Liver (tissue), 9 donors: Measurements from ENCODE around the gene OSBPL10. TPM values are rescaled to one million over a fixed set of nuclear protein-coding genes. Genes with fewer than 3 reads are reported as not detected.

ENCODE experiments used
- DNase-seq: peaks from one replicate; pipeline ENCODE4 v3.0.0-alpha.2; 2017; ENCODE audit warnings: low spot score
- H3K27ac ChIP-seq, 2 donors: one replicate each; pipeline ENCODE4 v1.7.0; 2013; ENCODE audit warnings: inconsistent platforms in 2 of 2, low read length in 2 of 2, control low read depth in 1 of 2, low read depth in 1 of 2, mild to moderate bottlenecking in 1 of 2
- H3K27me3 ChIP-seq, 4 donors: one replicate each; pipeline versions ENCODE4 v1.6.1 to v1.7.0; 2013; ENCODE audit warnings: low read length in 3 of 4, inconsistent platforms in 1 of 4, mild to moderate bottlenecking in 1 of 4, moderate library complexity in 1 of 4; ENCODE audit not compliant: control insufficient read depth in 4 of 4, insufficient read depth in 4 of 4
- H3K36me3 ChIP-seq, 4 donors: one replicate each; pipeline versions ENCODE4 v1.6.1 to v1.7.0; 2013; ENCODE audit warnings: low read length in 3 of 4, mild to moderate bottlenecking in 3 of 4, low read depth in 1 of 4, moderate library complexity in 1 of 4; ENCODE audit not compliant: control insufficient read depth in 4 of 4, insufficient read depth in 3 of 4
- H3K4me1 ChIP-seq, 4 donors: one replicate each; pipeline versions ENCODE4 v1.6.1 to v1.7.0; 2013; ENCODE audit warnings: low read length in 3 of 4, mild to moderate bottlenecking in 3 of 4, moderate library complexity in 1 of 4; ENCODE audit not compliant: control insufficient read depth in 4 of 4, insufficient read depth in 4 of 4
- H3K4me3 ChIP-seq, 3 donors: one replicate each; pipeline versions ENCODE4 v1.6.1 to v1.7.0; 2013; ENCODE audit warnings: low read length in 3 of 3, control low read depth in 1 of 3, low read depth in 1 of 3, mild to moderate bottlenecking in 1 of 3
- H3K9ac ChIP-seq, 2 donors: one replicate each; pipeline ENCODE4 v1.7.0; 2013; ENCODE audit warnings: low read length in 2 of 2, mild to moderate bottlenecking in 2 of 2, moderate library complexity in 2 of 2, control low read depth in 1 of 2, low read depth in 1 of 2
- H3K9me3 ChIP-seq, 4 donors: one replicate each; pipeline versions ENCODE4 v1.6.1 to v1.7.0; 2013; ENCODE audit warnings: low read length in 3 of 4; ENCODE audit not compliant: control insufficient read depth in 4 of 4
- ATF3 ChIP-seq: IDR thresholded peaks from 2 replicates; pipeline ENCODE4 v1.6.1; 2016; ENCODE audit warnings: antibody characterized with exemption
- CTCF ChIP-seq: fragments of 150-350 bp; IDR thresholded peaks from 2 replicates; pipeline ENCODE4 v1.5.1; 2017; ENCODE audit warnings: improper control_type of control experiment, low read depth, low read length; ENCODE audit not compliant: missing input control
- EGR1 ChIP-seq, 2 donors: IDR thresholded peaks; 2 replicates each; pipeline ENCODE4 v1.6.1; 2016 to 2018; ENCODE audit warnings: antibody characterized with exemption in 2 of 2, low read depth in 2 of 2
- FOXA1 ChIP-seq: IDR thresholded peaks from 2 replicates; pipeline ENCODE4 v1.6.1; 2016; ENCODE audit warnings: antibody characterized with exemption
- FOXA2 ChIP-seq: IDR thresholded peaks from 2 replicates; pipeline ENCODE4 v1.6.1; 2016; ENCODE audit warnings: antibody characterized with exemption
- GABPA ChIP-seq, 2 donors: IDR thresholded peaks in 1 of 2; conservative IDR thresholded peaks in 1 of 2; 2 replicates each; pipeline ENCODE4 v1.6.1; 2016; ENCODE audit warnings: antibody characterized with exemption in 2 of 2, mild to moderate bottlenecking in 1 of 2, moderate library complexity in 1 of 2
- HNF4A ChIP-seq, 2 donors: conservative IDR thresholded peaks; 2 replicates each; pipeline ENCODE4 v1.6.1; 2016; ENCODE audit warnings: antibody characterized with exemption in 2 of 2, mild to moderate bottlenecking in 2 of 2
- HNF4G ChIP-seq: IDR thresholded peaks from 2 replicates; pipeline ENCODE4 v1.6.1; 2016; ENCODE audit warnings: antibody characterized with exemption
- JUND ChIP-seq, 2 donors: IDR thresholded peaks; 2 replicates each; pipeline ENCODE4 v1.6.1; 2016; ENCODE audit warnings: antibody characterized with exemption in 2 of 2
- MAX ChIP-seq: IDR thresholded peaks from 2 replicates; pipeline ENCODE4 v1.6.1; 2016; ENCODE audit warnings: antibody characterized with exemption
- NR2F2 ChIP-seq: IDR thresholded peaks from 2 replicates; pipeline ENCODE4 v1.6.1; 2016; ENCODE audit warnings: antibody characterized with exemption
- RAD21 ChIP-seq, 2 donors: IDR thresholded peaks; 2 replicates each; pipeline ENCODE4 v1.6.1; 2016; ENCODE audit warnings: antibody characterized with exemption in 2 of 2, mild to moderate bottlenecking in 2 of 2
- REST ChIP-seq: IDR thresholded peaks from 2 replicates; pipeline ENCODE4 v1.6.1; 2016; ENCODE audit warnings: antibody characterized with exemption, mild to moderate bottlenecking
- RXRA ChIP-seq, 2 donors: IDR thresholded peaks; 2 replicates each; pipeline ENCODE4 v1.6.1; 2017 to 2018; ENCODE audit warnings: antibody characterized with exemption in 2 of 2, mild to moderate bottlenecking in 1 of 2
- SP1 ChIP-seq: IDR thresholded peaks from 2 replicates; pipeline ENCODE4 v1.6.1; 2018; ENCODE audit warnings: antibody characterized with exemption, mild to moderate bottlenecking
- TAF1 ChIP-seq: conservative IDR thresholded peaks from 2 replicates; pipeline ENCODE4 v1.6.1; 2016; ENCODE audit warnings: antibody characterized with exemption, mild to moderate bottlenecking
- YY1 ChIP-seq: IDR thresholded peaks from 2 replicates; pipeline ENCODE4 v1.6.1; 2016; ENCODE audit warnings: antibody characterized with exemption, mild to moderate bottlenecking
- ZBTB33 ChIP-seq: IDR thresholded peaks from 2 replicates; pipeline ENCODE4 v1.6.1; 2016; ENCODE audit warnings: antibody characterized with exemption
- WGBS: extraction: QIAGEN DNeasy Blood & Tissue Kit; methylation state at CpG from one replicate; pipeline ENCODE4 v1.1.7; 2013; 5-methylcytosine and 5-hydroxymethylcytosine counted together
- polyA plus RNA-seq, 2 donors: library from polyadenylated mRNA; stranded (reverse) in 1 of 2; unstranded in 1 of 2; fragments of 200-250 nt in 1 of 2; fragments of >200 nt in 1 of 2; fragmentation: Nextera tagmentation in 1 of 2; extraction: Ambion mirVana in 1 of 2; gene quantifications; one replicate each; pipeline versions ENCODE4 v1.2.1 to v1.2.3, GENCODE V29; 2013 to 2015
- total RNA-seq, 2 donors: library from RNA; depleted of rRNA; stranded (reverse); fragments of >200 nt; gene quantifications; one replicate each; pipeline ENCODE4 v1.2.3, GENCODE V29; 2014
- donor health status: healthy.
- donor health status: healthy.
- donor health status: healthy.
- donor health status: healthy.
- donor health status: healthy.

The OSBPL10 gene
- total and polyA plus RNA-seq, 4 donors = 0.75 to 4.0 (median 1.7) TPM

- TF ChIP-seq CTCF = no peak
- no peak for TF ChIP-seq FOXA2
- no peak for TF ChIP-seq EGR1 (IDR thresholded peaks at IDR 0.05; ENCODE audit: low read depth in 2 of 2)
- TF ChIP-seq ATF3 = no peak
- no peak for TF ChIP-seq MAX
- no peak for TF ChIP-seq RAD21 (IDR thresholded peaks at IDR 0.05)
Observed at GRCh38 chr3:31791090-31791430, 190.0 kb downstream of the OSBPL10 start (continued).

GRCh38 chr3:31790193-31791089 lies 190.6 kb downstream of the OSBPL10 start:
- Histone ChIP-seq H3K27ac (no peak overlapping the region), H3K4me1 (no peaks in the 10 kb centered on the region), H3K4me3 (no peak overlapping the region), H3K36me3 (no peaks in the 10 kb centered on the region), H3K27me3 (no peaks in the 10 kb centered on the region), H3K9ac (no peak overlapping the region), H3K9me3 (no peaks in the 10 kb centered on the region)
- 93% methylated on average over 7 of the region's 7 CpGs for WGBS
- TF ChIP-seq YY1 (no peak), RXRA (IDR thresholded peaks at IDR 0.05) (no peak), MAX (no peak), EGR1 (IDR thresholded peaks at IDR 0.05; ENCODE audit: low read depth in 2 of 2) (no peak), GABPA (IDR thresholded peaks at IDR 0.05 in 1 of 2, conservative IDR thresholded peaks at IDR 0.05 in 1 of 2) (no peak), FOXA2 (no peak), TAF1 (no peak), FOXA1 (no peak), SP1 (no peak), HNF4G (no peak), CTCF (no peak), NR2F2 (no peak), JUND (IDR thresholded peaks at IDR 0.05) (no peak), ATF3 (no peak), HNF4A (conservative IDR thresholded peaks at IDR 0.05) (no peak), ZBTB33 (no peak), RAD21 (IDR thresholded peaks at IDR 0.05) (no peak), REST (no peak)
- no peak for DNase-seq
